Sigmoid colon (tissue), 7 donors: ENCODE results near the gene NPIPB4. TPM values are rescaled to one million over a fixed set of nuclear protein-coding genes. Genes with fewer than 3 reads are reported as not detected.
"Not testable (repeated sequence)": the region's sequence is repeated elsewhere in the genome, so short reads cannot be mapped to it uniquely, and the experiment has no call there.

Source experiments
- DNase-seq: peaks from one replicate; pipeline ENCODE4 v3.0.0-alpha.2; 2019
- H3K27ac ChIP-seq, 4 donors: fragments of 200-600 bp; sonication (generic); one replicate each; pipeline ENCODE4 v1.5.1; 2016 to 2019; ENCODE audit warnings: mild to moderate bottlenecking in 1 of 4
- H3K27me3 ChIP-seq, 3 donors: fragments of 200-600 bp; sonication (generic); one replicate each; pipeline ENCODE4 v1.5.1; 2019; ENCODE audit warnings: mild to moderate bottlenecking in 1 of 3
- H3K36me3 ChIP-seq, 4 donors: fragments of 200-600 bp; sonication (generic); one replicate each; pipeline ENCODE4 v1.5.1; 2016 to 2019
- H3K4me1 ChIP-seq, 4 donors: fragments of 200-600 bp; sonication (generic); one replicate each; pipeline ENCODE4 v1.5.1; 2017 to 2019
- H3K4me3 ChIP-seq, 4 donors: fragments of 200-600 bp; sonication (generic); one replicate each; pipeline ENCODE4 v1.5.1; 2017 to 2019; ENCODE audit warnings: mild to moderate bottlenecking in 2 of 4, moderate library complexity in 1 of 4
- H3K9me3 ChIP-seq, 4 donors: fragments of 200-600 bp in 3 of 4; sonication (generic) in 3 of 4; one replicate each; pipeline versions ENCODE4 v1.5.1 to v1.6.1; 2013 to 2019
- POLR2A ChIP-seq, 2 donors: fragments of 450-650 bp; IDR thresholded peaks; one replicate each; pipeline ENCODE4 v1.6.1; 2016; ENCODE audit warnings: antibody characterized with exemption in 2 of 2, mild to moderate bottlenecking in 2 of 2, moderate library complexity in 2 of 2
- POLR2AphosphoS5 ChIP-seq, 4 donors: sonication (generic); formaldehyde crosslinking; IDR thresholded peaks; one replicate each; pipeline ENCODE4 v1.6.1; 2017; ENCODE audit warnings: antibody characterized with exemption in 4 of 4
- WGBS, 2 donors: extraction: QIAGEN DNeasy Blood & Tissue Kit; methylation state at CpG; one replicate each; pipeline ENCODE4 v1.1.7; 2013; 5-methylcytosine and 5-hydroxymethylcytosine counted together
- intact Hi-C: fragments of 100-400 bp; cut with DNase I; formaldehyde crosslinking; loops from one replicate; pipeline ENCODE4 v1.15.1; 2023
- polyA plus RNA-seq, 3 donors: library from polyadenylated mRNA; stranded (reverse); fragments of 200-250 nt; gene quantifications; one replicate each; pipeline ENCODE4 v1.2.3, GENCODE V29; 2013
- small RNA-seq, 3 donors: library from RNA; depleted of rRNA; stranded (forward); fragments of <200 nt; gene quantifications; one replicate each; pipeline ENCODE3, GENCODE V24; 2016
- total RNA-seq, 4 donors: library from RNA; depleted of rRNA; stranded (reverse); fragments of >200 nt; gene quantifications; one replicate each; pipeline ENCODE4 v1.1.0, GENCODE V29; 2016
- donor health status: healthy with polysubstance abuse.
- donor health status: Bipolar disorder and iron deficiency.
- donor health status: healthy.

Gene NPIPB4
- total and polyA plus RNA-seq, 7 donors = 3.6 to 85.3 (median 45.7) TPM

DNA sequence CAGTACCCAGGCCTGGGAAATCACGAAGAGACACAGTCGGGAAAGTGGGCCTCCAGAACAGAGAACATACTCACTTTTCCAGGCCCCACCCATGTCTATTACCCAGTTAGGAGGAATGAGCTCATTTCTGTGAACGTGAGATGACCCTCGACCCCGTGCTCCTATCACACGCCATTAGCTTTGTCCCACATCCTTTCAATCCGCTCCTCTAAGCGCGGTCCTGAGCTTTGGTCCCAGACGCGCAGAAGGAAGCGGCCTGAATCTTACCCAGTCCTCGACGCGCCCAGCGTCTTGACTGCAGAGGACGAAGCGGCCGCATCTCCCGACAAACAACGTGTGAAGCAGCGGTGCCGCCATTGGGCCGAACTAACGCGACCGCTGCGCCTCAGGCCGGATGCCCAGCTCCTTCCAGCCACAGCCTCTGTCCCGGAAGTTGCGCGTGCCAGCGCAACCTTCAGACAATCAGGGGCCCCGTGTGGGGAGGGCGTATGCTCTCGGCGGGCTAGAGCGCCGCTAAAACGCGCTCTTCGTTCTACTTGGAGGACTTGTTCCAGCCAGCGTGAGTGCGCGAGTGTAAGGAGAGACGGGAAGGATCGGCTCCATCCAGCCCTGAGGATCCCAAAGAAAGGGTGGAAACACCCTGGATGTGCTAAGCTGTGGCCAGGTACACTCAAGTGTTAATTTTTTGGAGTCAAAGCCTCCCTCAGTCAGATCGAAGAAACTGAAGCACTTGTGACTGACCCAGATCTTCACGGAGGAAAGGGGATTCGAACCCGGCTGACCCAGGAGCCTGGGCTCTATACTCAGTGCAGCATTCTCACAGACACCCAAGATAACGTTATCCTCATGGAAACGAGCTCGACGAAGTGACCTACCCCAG lies 37.3 kb downstream of the NPIPB4 start:
- H3K4me1 ChIP-seq, intact Hi-C loops, H3K36me3 ChIP-seq, H3K27me3 ChIP-seq, H3K9me3 ChIP-seq: not testable (repeated sequence)
- WGBS, 2 donors = 1 to 3% methylated on average over 55 of the region's 55 CpGs
- TF ChIP-seq POLR2AphosphoS5 (IDR thresholded peaks at IDR 0.05) (peak in 3 of 4 donors; percentile 53 to 67 (median 65)), POLR2A (IDR thresholded peaks at IDR 0.05) (peak in 1 of 2 donors; percentile 17)
- H3K27ac ChIP-seq = peak overlapping the region; percentile 74 to 82 (median 76)
- peak; percentile 84 for DNase-seq
- peak overlapping the region; percentile 49 to 64 (median 54) for H3K4me3 ChIP-seq

DNA sequence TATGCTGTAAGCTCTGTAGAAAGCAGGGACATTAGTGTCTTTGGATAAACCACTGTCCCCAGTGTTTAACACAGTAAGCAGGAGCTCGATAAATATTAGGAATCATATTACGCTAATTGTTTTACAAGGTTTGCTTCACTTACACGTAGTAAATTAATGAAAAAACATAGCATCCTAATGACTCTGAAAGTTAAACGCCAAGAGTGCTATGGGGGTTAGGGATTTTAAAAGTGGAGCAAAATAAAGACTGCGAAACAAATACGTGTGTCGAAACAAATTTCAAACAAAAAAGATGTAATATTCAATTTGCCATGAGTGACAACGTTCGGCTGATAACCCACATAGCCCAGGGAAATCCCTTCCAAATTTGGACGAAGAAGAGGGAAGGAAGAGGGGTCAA lies 37.9 kb downstream of the NPIPB4 start:
- DNase-seq, H3K9me3 ChIP-seq, H3K27me3 ChIP-seq, H3K4me1 ChIP-seq, intact Hi-C loops: not testable (repeated sequence)
- Histone ChIP-seq H3K36me3 (peaks cover 0 to 12% (median 0%) of the 10 kb centered on the region in 4 donors), H3K4me3 (peak overlapping the region; percentile 49 to 64 (median 54)), H3K27ac (peak overlapping the region; percentile 74 to 82 (median 76))
- 45 to 64% methylated on average over 9 of the region's 10 CpGs for WGBS, 2 donors

DNA sequence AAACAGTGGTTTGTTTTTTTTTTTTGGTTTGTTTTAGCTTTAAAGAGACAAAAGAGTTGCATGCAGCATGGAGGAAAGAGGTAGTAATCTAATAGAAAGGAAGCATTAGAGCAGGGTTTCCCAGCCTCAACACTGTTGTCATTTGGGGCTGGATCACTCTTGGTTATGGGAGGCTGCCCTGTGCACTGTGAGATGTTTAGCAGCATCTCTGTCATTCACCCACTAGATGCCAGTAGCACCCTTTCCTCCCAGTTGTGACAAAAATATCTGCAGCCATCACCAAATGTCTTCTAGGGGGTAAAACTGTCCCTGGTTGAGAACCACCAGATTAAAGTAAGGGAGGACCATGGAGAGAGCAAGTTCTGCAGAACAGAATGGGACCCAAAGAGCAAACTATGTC lies 40.5 kb downstream of the NPIPB4 start:
- intact Hi-C loops, H3K27ac ChIP-seq: not testable (repeated sequence)

DNA sequence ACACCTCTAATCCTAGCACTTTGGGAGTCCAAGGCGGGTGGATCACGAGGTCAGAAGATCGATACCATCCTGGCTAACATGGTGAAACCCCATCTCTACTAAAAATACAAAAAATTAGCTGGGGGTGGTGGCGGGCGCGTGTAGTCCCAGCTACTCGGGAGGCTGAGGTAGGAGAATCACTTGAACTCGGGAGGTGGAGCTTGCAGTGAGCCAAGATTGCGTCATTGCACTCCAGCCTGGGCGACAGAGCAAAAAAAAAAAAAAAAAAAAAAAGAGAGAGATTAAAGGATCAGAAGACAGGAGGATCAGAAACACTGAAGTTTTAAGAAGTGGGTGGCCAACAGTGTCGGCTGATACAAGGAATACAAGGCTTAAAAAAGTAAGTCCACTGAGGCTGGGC lies 41.9 kb downstream of the NPIPB4 start:
- WGBS, 2 donors = 86 to 91% methylated on average over 10 to 11 of the region's 11 CpGs
- H3K9me3 ChIP-seq, DNase-seq, intact Hi-C loops, H3K4me1 ChIP-seq, H3K4me3 ChIP-seq, H3K27ac ChIP-seq, H3K27me3 ChIP-seq: not testable (repeated sequence)
- peaks cover 0 to 44% (median 3%) of the 10 kb centered on the region in 4 donors for H3K36me3 ChIP-seq

More for the DNA sequence above, 40.5 kb downstream of the NPIPB4 start:
- H3K36me3 ChIP-seq = peaks cover 0 to 33% (median 2%) of the 10 kb centered on the region in 4 donors
- H3K4me3 ChIP-seq, H3K9me3 ChIP-seq, DNase-seq, H3K4me1 ChIP-seq, H3K27me3 ChIP-seq: not testable (repeated sequence)

DNA sequence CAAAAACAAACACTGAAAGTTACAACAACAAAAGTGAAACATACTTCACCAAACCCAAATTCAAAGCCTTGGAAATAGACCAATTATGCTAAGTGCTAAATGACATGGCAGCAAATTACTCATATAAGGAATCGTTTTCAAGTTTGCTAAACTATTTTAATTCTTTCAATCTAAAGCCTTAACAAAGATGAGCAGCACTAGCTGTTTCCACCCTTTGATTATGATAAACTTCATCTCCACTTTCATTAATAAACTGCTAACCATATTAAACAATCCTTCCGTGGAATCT lies 55.2 kb downstream of the NPIPB4 start:
- H3K27ac ChIP-seq, DNase-seq, intact Hi-C loops, H3K4me1 ChIP-seq, H3K27me3 ChIP-seq, H3K4me3 ChIP-seq, H3K9me3 ChIP-seq: not testable (repeated sequence)
- 50 to 73% methylated on average over 2 of the region's 2 CpGs for WGBS, 2 donors
- peaks cover 0 to 14% (median 0%) of the 10 kb centered on the region in 4 donors for H3K36me3 ChIP-seq

DNA sequence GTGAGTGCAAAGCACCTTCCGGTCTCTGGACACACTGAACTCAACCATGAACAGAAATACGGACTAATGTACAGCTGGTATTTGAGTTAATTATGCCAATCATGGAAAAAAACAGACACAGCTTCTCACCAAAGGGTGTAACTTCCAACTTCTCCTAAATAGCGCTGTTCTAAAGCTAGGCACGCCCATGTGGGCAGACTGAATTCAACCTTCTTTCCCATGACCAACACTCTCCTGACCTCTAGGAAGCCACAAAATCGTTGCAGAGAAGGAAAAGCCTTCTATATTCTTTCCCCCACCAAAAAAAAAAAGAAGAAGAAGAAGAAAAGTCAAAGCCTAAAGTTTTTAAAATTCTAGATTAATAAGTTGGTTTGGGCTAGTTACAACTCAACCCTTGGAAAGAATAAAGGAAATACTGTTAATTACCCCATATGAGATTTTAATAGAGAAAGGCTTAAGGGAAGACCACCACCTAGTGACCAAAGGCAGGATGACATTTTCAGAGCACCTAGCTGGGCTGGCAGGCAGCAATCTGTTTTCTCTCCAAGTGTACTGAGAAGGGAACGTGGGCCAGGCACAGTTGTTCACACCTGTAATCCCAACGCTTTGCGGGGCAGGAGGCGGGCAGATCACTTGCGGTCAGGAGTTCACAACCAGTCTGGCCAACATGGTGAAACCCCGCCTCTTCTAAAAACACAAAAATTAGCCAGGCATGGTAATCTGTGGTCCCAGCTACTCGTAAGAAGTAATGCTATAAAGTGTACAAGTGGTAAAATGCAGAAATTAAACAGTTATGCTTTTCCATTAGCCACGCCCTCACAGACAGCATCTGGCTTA lies 55.8 kb downstream of the NPIPB4 start:
- peaks cover 0 to 17% (median 0%) of the 10 kb centered on the region in 4 donors for H3K36me3 ChIP-seq
- H3K9me3 ChIP-seq, H3K4me3 ChIP-seq, H3K27ac ChIP-seq, DNase-seq, H3K4me1 ChIP-seq, intact Hi-C loops, H3K27me3 ChIP-seq: not testable (repeated sequence)
- 66 to 71% methylated on average over 11 of the region's 13 CpGs for WGBS, 2 donors

DNA sequence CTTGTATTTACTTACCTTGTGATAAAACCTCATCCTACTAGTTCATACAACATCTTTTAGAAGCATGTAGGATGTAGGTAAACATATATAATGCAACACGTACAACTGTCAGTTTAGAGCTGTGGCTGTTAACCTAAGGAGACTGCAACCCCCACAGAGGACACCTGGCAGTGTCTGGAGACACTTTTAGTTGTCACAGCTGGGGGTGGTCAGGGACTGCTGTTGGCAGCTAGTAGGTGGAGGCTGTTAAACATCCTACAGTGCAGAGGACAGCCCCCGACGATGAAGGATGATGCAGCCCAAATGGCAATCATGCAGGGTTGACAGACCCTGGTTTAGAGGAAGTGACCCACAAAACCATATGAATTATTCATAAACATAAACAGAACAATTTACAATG lies 59.0 kb downstream of the NPIPB4 start:
- H3K9me3 ChIP-seq, H3K27ac ChIP-seq, intact Hi-C loops, DNase-seq, H3K4me1 ChIP-seq, H3K27me3 ChIP-seq, H3K4me3 ChIP-seq: not testable (repeated sequence)
- H3K36me3 ChIP-seq = peaks cover 0 to 17% (median 0%) of the 10 kb centered on the region in 4 donors
- no CpG with 5 or more reads among the region's 3 CpGs for WGBS, 2 donors

DNA sequence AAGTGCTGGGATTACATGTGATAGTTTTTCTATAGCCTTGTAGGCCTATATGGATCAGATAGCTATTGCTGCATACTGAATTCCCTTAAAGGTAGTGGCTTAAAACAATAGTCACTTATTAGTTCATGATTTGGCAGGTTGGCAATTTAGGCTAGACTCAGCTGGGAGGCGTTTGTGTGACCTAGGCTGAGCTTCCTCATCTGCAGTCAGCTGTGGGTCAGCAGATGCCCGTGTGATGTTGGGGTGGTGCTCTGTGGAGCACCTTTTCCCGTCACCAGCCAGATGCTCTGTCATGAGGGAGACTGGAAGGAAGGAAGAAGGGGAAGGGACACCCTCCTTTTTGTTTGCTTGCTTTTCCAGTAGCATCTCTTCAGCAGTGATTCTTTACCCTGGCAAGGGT lies 64.2 kb downstream of the NPIPB4 start:
- 56 to 76% methylated on average over 2 of the region's 3 CpGs for WGBS, 2 donors
- DNase-seq, H3K27ac ChIP-seq, H3K27me3 ChIP-seq, intact Hi-C loops, H3K9me3 ChIP-seq, H3K4me1 ChIP-seq, H3K36me3 ChIP-seq, H3K4me3 ChIP-seq: not testable (repeated sequence)

DNA sequence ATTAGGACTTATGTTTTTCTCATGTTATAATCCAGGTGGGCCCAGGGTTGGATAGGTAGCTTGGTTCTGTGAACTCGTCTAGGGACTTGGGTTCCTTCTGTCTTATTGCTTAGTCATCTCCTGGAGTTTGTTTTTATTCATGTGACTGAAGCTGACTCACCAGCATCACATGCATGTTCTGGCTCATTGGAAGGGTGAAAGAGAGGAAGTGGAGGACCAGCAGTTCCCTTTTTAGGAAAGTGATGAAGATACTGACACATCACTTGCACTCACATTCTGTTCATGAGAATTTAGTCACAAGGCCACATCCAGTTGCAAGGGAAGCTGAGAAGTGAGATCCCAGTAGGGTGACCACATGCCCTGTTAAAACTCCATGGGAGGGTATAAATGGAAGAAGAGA lies 67.0 kb downstream of the NPIPB4 start:
- DNase-seq, H3K4me1 ChIP-seq, H3K36me3 ChIP-seq, H3K4me3 ChIP-seq, H3K9me3 ChIP-seq, H3K27me3 ChIP-seq, H3K27ac ChIP-seq, intact Hi-C loops: not testable (repeated sequence)
- WGBS, 2 donors = 22 to 28% methylated on average over 1 of the region's 1 CpG

Small RNA genes within 50 kb of the gene (small RNA-seq; reads per million reads assigned to genes)
- 0 reads per million in 3 donors for gene AC092375.3

Other genes with a start within 250 kb of the NPIPB4 start
- 1 to 10 TPM in 3 of 4 donors, under 1 TPM in 1; 0.83 to 3.9 (median 1.5) TPM for gene IGSF6, start 205.1 kb downstream of the NPIPB4 start, total RNA-seq
- gene IGSF6, start 205.1 kb downstream of the NPIPB4 start, polyA plus RNA-seq = 10 to 100 TPM in 1 of 3 donors, 1 to 10 TPM in 2; 3.0 to 14.1 (median 6.7) TPM
- under 1 TPM in 2 of 4 donors, not detected in 2; 0.14 to 0.83 TPM for gene OTOA, start 193.8 kb downstream of the NPIPB4 start, total RNA-seq
- gene OTOA, start 193.8 kb downstream of the NPIPB4 start, polyA plus RNA-seq = under 1 TPM; 0.22 to 0.60 (median 0.46) TPM
- 100 to 1,000 TPM; 179 to 220 (median 205) TPM for gene UQCRC2, start 95.6 kb upstream of the NPIPB4 start, total RNA-seq
- 100 to 1,000 TPM; 260 to 453 (median 320) TPM for gene UQCRC2, start 95.6 kb upstream of the NPIPB4 start, polyA plus RNA-seq
- gene PDZD9, start 143.4 kb upstream of the NPIPB4 start, total RNA-seq = not detected
- gene PDZD9, start 143.4 kb upstream of the NPIPB4 start, polyA plus RNA-seq = not detected
- gene MOSMO, start 150.4 kb upstream of the NPIPB4 start, total RNA-seq = 10 to 100 TPM; 19.3 to 27.1 (median 21.4) TPM
- gene MOSMO, start 150.4 kb upstream of the NPIPB4 start, polyA plus RNA-seq = 1 to 10 TPM; 2.8 to 7.5 (median 4.2) TPM
- under 1 TPM in 2 of 4 donors, not detected in 2; under 0.01 to 0.55 TPM for gene VWA3A, start 234.8 kb upstream of the NPIPB4 start, total RNA-seq
- gene VWA3A, start 234.8 kb upstream of the NPIPB4 start, polyA plus RNA-seq = under 1 TPM in 1 of 3 donors, not detected in 2; 0.07 TPM